GM18907 (cell line): Measurements from ENCODE around the gene SLC1A6.
"Not testable (repeated sequence)": the region's sequence is repeated elsewhere in the genome, so short reads cannot be mapped to it uniquely, and the experiment has no call there.

Source experiments
- ATAC-seq: cut with Tn5 transposase; IDR thresholded peaks from one replicate; pipeline ENCODE4 v1.9.1; 2021; ENCODE audit warnings: mild to moderate bottlenecking, moderate library complexity; ENCODE audit not compliant: unreplicated experiment

Gene SLC1A6

DNA sequence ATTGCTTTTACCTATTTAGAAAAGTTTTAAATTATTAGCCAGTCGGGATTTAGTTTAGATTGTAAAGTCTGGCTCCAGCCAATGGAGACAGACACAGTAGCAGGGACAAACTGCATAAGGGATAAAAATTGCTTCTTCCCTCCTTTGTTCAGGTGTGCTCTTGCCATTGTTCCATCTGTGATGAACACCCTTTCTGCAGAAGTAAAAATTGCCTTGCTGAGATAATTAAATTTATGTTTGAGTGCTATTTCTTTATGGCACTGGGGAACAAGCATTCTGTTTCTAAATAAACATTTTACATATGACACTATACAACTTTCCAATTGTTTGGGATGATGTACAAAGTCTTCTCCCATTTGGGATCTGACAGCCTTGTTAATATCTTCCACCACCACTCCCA lies 20.4 kb downstream of the SLC1A6 start:
- no peak for ATAC-seq

DNA sequence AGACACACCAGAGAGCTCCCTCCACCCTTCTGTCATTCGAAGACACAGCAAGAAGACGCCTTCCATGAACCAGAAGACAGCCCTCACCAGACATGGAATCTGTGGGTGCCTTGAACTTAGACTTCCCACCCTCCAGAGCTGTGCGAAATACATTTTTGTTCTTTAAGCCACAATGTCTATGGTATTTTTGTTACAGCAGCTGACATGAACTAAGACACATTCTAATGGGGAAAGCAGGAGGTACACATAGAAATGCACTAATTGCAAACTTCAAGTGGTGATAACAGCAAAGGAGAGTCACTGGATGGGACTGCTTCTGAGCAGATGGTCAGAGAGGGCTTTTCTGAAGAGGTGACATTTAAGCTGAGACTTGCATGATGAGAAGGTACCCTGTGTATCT lies 22.2 kb downstream of the SLC1A6 start:
- ATAC-seq = no peak

DNA sequence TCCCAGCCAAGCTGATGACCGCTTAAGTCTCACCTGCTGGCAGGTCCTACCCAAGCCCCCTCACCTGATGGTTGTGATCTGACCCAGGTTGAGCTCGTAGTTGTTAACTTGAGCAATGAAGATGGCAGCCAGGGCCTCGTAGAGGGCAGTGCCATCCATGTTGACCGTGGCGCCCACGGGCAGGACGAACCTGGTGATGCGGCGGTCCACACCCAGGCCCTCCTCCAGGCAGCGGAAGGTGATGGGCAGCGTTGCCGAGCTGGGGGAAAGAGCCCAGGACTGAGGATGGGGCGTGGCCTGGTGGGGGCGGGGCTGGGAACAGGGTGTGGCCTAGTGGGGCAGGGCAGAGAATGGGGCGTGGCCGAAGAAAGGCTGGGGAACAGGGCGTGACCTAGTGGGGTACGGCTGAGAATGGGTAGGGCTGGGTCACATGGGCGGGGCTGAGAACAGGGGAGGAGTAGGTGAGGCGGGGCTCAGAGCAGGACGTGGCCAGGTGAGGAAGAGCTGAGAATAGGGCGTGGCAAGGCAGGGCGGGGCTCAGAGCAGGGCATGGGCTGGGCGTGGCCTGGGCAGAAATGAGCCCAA lies 25.5 kb downstream of the SLC1A6 start:
- ATAC-seq = no peak

DNA sequence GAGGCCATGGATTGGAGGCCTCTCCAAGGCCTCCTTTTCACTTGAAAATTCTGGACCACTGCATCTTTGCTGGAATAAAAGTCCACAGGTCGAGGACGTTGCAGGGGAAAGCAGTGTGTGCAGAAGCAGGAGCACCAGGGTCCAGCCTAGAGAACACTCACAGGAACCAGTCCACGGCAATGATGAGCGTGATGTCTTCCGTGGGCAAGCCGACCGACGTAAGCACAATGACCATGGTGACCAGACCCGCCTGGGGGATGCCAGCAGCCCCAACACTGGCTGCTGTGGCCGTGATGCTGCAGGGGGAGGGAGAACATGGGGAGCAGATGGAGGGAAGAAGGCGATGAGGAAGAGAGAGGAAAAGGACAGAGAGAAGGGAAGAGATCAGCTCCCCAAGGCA lies 26.9 kb downstream of the SLC1A6 start:
- no peak for ATAC-seq

DNA sequence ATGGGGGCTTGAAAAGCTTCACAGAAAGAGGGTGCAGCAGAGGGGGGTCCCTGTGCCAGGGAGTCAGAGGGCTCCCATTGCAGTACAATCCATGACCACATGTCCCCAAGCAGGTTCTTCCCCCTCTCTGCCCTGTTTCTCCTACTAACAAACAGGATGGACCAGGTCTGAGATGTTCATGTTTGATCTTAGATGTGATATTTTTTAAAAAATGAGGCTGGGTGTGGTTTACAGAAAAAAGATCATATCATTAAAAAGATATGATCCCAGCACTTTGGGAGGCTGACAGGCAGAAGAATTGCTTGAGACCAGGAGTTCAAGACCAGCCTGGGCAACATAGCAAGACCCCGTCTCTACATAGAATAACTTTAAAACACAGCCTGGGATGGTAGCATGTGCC lies 29.2 kb downstream of the SLC1A6 start:
- ATAC-seq = no peak

DNA sequence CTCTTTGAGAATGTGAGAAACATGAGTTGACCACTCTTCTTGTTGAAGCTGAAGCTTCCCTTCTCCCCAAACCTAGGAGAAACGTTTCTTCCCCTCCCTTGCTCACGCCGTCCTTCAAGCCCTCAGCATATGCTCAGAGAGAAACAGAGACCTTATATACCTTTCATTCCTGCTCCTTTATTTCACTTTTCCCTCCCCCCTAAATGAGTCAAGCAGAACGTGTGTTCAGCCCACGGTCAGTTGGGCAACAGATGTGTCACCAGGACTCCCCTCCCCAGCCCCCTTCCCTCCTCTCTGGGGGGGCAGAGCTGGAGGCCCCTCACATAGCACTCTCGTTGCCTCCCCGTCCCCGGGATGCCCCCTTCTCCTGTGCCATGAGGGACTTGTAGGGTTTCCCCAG lies 29.8 kb downstream of the SLC1A6 start:
- ATAC-seq = no peak

DNA sequence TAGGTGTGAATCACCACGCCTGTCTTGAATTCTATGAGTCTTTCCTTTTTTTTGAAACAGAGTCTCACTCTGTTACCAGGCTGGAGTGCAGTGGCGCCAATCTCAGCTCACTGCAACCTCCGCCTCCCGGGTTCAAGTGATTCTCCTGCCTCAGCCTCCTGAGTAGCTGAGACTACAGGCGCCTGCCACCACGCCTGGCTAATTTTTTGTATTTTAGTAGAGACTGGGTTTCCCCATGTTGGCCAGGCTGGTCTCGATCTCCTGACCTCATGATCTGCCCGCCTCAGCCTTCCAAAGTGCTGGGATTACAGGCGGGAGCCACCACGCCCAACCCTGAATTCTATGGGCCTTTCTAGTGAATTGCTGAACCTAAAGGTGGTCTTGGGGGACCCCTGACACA lies 30.3 kb downstream of the SLC1A6 start:
- ATAC-seq = not testable (repeated sequence)

DNA sequence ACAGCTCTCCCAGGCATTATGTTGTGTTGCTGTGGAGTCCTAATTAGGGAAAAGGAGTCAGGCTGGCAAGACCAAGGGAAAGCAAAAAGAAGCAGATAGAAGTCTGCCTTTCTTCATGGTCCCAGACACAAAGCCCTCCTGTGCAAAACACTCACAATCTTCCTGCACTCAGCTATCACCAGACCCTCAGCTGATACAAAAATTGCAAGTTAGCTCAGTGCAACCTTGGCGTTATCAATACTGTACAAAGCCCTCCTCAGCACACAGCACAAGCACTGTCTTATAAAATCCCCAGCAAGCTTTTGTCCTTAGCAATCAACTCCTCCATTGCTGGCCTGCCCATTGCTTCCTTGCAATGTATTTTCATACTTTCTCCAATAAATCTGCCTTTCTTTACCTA lies 35.2 kb downstream of the SLC1A6 start:
- no peak for ATAC-seq

DNA sequence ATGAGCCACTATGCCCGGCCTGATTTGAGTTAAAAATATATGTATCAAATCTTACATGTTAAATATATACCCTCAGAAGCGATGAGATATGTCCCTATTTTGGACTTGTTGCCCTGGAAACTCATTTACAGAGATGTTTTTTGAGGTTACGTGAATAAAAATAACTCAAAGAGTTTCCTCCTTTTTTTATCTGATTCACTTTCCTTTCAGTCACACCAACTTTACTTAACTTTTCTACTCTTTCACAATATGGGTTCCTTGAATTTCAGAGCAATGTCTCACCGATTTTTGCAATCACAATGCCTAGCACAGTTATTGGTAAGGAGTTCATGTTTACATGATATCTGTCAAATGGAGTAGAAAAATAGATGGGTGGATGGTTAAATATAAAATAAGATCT lies 36.1 kb downstream of the SLC1A6 start:
- ATAC-seq = no peak

DNA sequence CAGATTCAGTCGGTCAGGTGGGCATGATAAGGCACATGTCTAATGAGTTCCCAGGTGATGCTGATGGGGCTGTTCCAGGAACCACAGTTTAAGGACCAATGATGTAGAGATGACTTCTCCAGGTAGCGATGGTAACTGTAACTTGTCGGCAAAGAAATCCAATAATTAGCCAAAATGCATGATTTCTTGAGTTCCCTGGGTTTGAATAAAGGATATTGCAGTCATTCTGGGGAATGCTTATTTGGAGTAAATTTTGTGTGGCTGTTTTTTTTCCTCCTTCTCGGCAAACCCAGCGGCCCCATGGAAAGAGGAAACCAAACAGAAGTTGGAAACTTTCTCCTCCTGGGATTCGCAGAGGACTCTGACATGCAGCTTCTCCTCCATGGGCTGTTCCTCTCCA lies 38.5 kb downstream of the SLC1A6 start, which contains the start of gene OR7C2:
OR7C2 (plus strand) TSS at position 301 of the 400 bp plus-strand sequence; CDS start at position 301, 0 bp downstream.
- no peak for ATAC-seq

DNA sequence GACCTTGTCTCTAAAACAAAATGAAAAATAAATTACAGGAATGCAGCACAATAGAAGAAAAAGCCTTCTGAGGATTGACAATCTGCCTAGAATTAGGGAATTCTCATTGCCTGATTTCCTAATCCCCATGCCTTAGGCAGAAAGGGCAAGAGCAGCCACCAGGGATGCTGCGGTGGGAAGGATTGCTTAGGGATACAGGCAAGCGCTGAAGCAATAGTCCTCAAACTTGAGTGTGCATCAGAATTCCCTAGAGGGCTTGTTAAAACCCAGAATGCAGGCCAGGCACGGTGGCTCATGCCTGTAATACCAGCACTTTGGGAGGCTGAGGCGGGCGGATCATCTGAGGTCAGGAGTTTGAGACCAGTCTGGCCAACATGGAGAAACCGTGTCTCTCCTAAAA lies 39.4 kb downstream of the SLC1A6 start:
- no peak for ATAC-seq

DNA sequence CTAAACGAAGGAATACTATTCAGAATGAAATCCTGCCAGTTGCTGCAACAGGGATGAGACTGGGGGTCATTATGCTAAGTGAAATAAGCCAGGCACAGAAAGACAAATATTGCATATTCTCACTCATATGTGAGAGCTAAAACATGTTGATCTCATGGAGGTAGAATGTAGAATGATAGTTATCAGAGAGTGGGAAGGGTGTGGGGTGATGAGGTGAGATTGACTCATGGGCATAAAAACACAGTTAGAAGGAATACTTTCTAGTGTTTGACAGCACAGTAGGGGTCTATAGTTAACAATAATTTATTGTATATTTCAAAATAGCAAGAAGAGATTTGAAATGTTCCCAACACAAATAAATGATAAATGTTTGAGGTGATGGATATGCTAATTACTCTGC lies 46.2 kb downstream of the SLC1A6 start:
- ATAC-seq = no peak

DNA sequence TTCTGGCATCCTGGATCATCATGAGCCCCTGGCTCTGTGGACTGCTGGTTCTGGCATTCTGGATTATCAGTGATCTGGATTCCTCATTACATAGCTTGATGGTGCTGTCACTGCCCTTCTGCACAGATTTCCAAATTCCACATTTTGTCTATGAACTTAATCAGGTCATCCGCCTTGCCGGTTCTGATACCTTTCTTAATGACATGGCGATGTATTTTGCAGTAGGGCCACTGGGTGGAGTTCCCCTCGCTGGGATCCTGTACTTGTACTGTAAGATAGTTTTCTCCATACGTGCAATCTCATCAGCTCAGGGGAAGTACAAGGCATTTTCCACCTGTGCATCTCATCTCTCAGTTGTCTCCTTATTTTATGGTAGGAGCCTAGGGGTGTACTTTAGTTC lies 62.8 kb downstream of the SLC1A6 start:
- ATAC-seq = no peak

DNA sequence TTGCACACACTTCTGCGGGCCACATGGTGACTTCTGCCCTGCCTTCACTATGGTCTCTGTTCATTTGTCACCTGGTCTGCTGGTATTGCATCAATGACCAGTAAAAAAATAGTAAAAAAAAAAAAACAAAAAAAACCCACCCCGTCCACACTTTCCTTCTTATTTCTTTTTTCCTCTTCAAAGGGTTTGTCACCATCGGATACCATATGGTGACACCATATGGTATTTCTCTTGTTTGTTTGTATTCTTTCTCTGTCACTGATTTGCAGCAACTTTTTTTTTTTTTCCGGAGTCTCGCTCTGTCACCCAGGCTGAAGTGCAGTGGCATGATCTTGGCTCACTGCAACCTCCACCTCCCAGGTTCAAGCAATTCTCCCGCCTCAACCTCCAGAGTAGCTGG lies 64.5 kb downstream of the SLC1A6 start:
- ATAC-seq = no peak

DNA sequence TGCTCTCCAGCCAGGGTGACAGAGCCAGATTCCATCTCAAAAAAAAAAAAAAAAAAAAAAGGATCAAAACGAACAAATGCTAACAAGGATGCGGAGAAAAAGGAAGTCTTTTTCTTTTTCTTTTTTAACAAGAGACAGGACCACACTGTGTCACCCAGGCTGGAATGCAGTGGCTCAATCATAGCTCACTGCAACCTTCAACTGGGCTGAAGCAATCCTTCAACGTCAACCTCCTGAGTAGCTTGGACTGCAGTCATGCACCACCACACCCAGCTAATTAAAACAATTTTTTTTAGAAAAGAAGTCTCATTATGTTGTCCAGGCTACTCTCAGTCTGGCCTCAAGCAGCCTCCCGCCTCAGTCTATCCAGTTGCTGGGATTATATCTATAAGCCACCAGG lies 73.0 kb downstream of the SLC1A6 start:
- ATAC-seq = no peak

DNA sequence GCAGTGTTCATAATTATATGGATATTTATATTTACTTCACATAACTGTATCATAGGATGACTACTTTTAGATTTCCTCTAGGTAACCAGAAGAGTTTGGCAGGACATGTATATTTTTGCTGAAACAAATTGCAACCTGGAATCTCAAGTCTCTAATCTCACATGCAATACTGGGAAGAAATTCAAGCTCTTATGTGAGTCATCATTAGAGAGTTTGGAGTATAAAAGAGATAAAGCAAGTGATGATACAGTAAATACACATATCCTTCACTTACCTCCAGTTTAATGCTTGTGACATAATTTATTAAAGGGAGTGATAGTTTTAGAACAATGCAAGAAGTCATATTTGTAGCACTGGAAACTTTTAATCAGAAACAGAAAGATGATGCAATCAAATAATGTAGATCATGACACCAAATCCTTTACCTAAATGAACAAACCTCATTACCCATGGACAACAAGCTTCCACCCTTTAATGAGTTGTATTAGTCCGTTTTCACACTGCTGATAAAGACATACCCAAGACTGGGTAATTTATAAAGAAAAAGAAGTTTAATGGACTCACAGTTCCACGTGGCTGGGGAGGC lies 77.9 kb downstream of the SLC1A6 start:
- no peak for ATAC-seq
